Measurements from ENCODE around the gene ENDOV. TPM values are rescaled to one million over a fixed set of nuclear protein-coding genes. Genes with fewer than 3 reads are reported as not detected.

ENDOV gene
- total RNA-seq, 1 donor, result 13.4 TPM

GRCh38 chr17:80471922-80472321 lies 57.0 kb downstream of the ENDOV start:
- no peak overlapping the region for H3K4me3 ChIP-seq (ENCODE audit: low read depth, low read length)
- DNase-seq (ENCODE audit: low read depth), result no peak
- no peak for TF ChIP-seq CTCF (IDR thresholded peaks at IDR 0.05; ENCODE audit: insufficient read depth, low read depth, low read length)

- TF ChIP-seq CTCF (IDR thresholded peaks at IDR 0.05; ENCODE audit: insufficient read depth, low read depth, low read length), result no peak
These were observed 58.0 kb downstream of the ENDOV start for GRCh38 chr17:80472996-80473395.

GRCh38 chr17:80473701-80474100 lies 58.7 kb downstream of the ENDOV start:
- H3K4me3 ChIP-seq (ENCODE audit: low read depth, low read length), result no peak overlapping the region
- TF ChIP-seq CTCF (IDR thresholded peaks at IDR 0.05; ENCODE audit: insufficient read depth, low read depth, low read length), result no peak
- DNase-seq (ENCODE audit: low read depth), result no peak

More at GRCh38 chr17:80472996-80473395, 58.0 kb downstream of the ENDOV start:
- no peak overlapping the region for H3K4me3 ChIP-seq (ENCODE audit: low read depth, low read length)
- no peak for DNase-seq (ENCODE audit: low read depth)

- H3K4me3 ChIP-seq (ENCODE audit: low read depth, low read length), result no peak overlapping the region
- DNase-seq (ENCODE audit: low read depth), result peak; percentile 53
- peak; percentile 14 for TF ChIP-seq CTCF (IDR thresholded peaks at IDR 0.05; ENCODE audit: insufficient read depth, low read depth, low read length)
These were observed 59.4 kb downstream of the ENDOV start for GRCh38 chr17:80474231-80474960.

GRCh38 chr17:80474961-80475909 lies 60.3 kb downstream of the ENDOV start:
- no peak for DNase-seq (ENCODE audit: low read depth)
- no peak for TF ChIP-seq CTCF (IDR thresholded peaks at IDR 0.05; ENCODE audit: insufficient read depth, low read depth, low read length)
- no peak overlapping the region for H3K4me3 ChIP-seq (ENCODE audit: low read depth, low read length)

- DNase-seq (ENCODE audit: low read depth), result no peak
- H3K4me3 ChIP-seq (ENCODE audit: low read depth, low read length), result no peak within 1 kb of the TSS
- TF ChIP-seq CTCF (IDR thresholded peaks at IDR 0.05; ENCODE audit: insufficient read depth, low read depth, low read length), result no peak
These were observed 61.2 kb downstream of the ENDOV start, which contains the start of gene NPTX1 for GRCh38 chr17:80475910-80476876. NPTX1 (minus strand) TSS chr17:80476607; CDS start chr17:80476446, 161 bp downstream.
